GM10266 (cell line): Measurements from ENCODE around the gene KRT7.
A peak's percentile ranks its signal among the peaks of the same experiment; 100 is the strongest.

Source experiments
- DNase-seq: peaks from one replicate; pipeline ENCODE4 v3.0.0; 2012; ENCODE audit errors: extremely low spot score
- TF ChIP-seq, protein P1 (sequence below): IDR thresholded peaks from 2 replicates; pipeline ENCODE4 v1.5.1; 2012; ENCODE audit warnings: mild to moderate bottlenecking, low read depth; ENCODE audit not compliant: control insufficient read depth, insufficient read depth; ENCODE audit errors: missing control alignments

The KRT7 gene

DNA sequence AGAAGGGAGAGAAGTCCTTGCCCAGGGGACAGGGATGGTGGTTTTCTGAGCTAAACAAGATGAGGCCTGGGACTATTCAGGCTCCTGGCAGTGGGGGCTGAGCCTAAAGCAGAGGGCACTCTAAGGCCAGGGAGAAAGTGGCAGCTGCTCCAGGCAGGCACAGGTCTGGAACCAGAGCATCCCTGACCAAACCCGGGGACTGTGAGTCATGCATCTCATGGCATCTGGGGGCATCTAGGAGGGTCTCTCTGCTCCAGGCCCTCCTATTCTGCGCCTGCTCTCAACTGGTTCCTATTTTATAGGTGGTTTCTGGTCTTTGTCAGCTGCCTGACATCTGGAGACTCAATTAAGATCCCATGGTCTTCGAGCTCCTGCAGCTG is 11.6 kb downstream of the KRT7 start:
- TF ChIP-seq, protein P1, sequence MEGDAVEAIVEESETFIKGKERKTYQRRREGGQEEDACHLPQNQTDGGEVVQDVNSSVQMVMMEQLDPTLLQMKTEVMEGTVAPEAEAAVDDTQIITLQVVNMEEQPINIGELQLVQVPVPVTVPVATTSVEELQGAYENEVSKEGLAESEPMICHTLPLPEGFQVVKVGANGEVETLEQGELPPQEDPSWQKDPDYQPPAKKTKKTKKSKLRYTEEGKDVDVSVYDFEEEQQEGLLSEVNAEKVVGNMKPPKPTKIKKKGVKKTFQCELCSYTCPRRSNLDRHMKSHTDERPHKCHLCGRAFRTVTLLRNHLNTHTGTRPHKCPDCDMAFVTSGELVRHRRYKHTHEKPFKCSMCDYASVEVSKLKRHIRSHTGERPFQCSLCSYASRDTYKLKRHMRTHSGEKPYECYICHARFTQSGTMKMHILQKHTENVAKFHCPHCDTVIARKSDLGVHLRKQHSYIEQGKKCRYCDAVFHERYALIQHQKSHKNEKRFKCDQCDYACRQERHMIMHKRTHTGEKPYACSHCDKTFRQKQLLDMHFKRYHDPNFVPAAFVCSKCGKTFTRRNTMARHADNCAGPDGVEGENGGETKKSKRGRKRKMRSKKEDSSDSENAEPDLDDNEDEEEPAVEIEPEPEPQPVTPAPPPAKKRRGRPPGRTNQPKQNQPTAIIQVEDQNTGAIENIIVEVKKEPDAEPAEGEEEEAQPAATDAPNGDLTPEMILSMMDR, result no peak
- DNase-seq, result no peak

DNA sequence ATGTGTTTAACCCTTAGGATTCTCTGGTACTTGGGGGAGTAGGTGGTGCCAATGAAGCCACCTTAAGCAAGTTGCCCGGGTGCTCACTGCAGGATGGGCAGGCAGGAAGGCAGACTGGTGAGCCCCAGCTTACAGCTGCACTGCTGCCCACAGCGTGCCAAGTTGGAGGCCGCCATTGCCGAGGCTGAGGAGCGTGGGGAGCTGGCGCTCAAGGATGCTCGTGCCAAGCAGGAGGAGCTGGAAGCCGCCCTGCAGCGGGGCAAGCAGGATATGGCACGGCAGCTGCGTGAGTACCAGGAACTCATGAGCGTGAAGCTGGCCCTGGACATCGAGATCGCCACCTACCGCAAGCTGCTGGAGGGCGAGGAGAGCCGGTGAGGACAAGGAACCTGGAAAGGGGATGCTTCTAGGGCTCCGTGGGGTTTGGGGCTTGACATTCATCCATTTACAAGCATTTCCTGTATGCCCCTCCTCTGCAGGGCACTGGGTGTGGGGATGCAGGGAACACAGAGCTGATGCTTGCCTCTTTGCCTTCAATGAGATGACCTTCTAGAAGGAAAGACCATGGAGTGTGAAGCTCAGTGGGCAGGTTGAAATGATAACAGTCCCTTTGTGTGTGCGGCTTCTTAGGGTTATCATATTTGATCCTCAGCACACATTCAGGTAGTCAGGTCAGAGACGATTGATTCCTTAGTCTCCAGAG is 12.4 kb downstream of the KRT7 start:
- TF ChIP-seq, protein P1, result no peak
- no peak for DNase-seq

DNA sequence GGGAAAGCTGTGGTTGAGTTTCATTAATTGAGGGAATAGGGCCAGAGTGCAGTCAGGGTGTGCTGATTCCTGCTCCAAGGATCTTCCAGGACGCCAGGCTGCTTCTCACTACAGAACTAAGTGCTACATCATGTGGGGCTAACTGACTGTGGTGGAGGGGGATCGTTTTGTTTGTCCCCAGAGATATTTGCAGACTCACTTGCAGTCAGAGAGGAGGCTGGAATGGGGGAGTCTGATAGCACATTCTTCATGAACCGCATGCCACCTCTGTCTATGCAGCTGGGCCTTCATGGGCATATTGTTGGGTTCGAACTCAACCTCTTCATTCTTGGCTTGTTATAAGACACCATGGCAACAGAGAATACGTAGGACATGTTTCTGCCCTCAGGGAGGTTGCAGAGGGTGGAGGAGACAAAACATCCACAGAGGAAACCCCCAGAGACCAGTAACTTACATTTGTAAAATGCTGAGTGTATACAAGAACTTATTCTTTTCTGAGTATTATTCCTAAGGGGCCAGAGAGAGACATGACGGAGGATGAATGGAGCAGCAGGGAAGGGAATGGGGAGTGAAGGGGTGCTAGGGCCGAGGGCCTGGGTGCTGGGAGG is 13.0 kb downstream of the KRT7 start:
- peak; percentile 16 for DNase-seq
- TF ChIP-seq, protein P1, result no peak

GRCh38 chr12:52246720-52247621 is 13.9 kb downstream of the KRT7 start:
- TF ChIP-seq, protein P1, result no peak
- no peak for DNase-seq

- TF ChIP-seq, protein P1, result no peak
- DNase-seq, result no peak
Measured at GRCh38 chr12:52247622-52248540, 14.8 kb downstream of the KRT7 start.

GRCh38 chr12:52248541-52249461 is 15.8 kb downstream of the KRT7 start:
- DNase-seq, result no peak
- TF ChIP-seq, protein P1, result no peak
